Measurements from ENCODE around the gene PRTFDC1.

- TF ChIP-seq POLR2AphosphoS5 (IDR thresholded peaks at IDR 0.05; ENCODE audit: low read depth, low read length) (no peak), TAF1 (IDR thresholded peaks at IDR 0.05; ENCODE audit: borderline replicate concordance, insufficient read depth, low read length) (no peak)
- TF ChIP-seq, protein P1, sequence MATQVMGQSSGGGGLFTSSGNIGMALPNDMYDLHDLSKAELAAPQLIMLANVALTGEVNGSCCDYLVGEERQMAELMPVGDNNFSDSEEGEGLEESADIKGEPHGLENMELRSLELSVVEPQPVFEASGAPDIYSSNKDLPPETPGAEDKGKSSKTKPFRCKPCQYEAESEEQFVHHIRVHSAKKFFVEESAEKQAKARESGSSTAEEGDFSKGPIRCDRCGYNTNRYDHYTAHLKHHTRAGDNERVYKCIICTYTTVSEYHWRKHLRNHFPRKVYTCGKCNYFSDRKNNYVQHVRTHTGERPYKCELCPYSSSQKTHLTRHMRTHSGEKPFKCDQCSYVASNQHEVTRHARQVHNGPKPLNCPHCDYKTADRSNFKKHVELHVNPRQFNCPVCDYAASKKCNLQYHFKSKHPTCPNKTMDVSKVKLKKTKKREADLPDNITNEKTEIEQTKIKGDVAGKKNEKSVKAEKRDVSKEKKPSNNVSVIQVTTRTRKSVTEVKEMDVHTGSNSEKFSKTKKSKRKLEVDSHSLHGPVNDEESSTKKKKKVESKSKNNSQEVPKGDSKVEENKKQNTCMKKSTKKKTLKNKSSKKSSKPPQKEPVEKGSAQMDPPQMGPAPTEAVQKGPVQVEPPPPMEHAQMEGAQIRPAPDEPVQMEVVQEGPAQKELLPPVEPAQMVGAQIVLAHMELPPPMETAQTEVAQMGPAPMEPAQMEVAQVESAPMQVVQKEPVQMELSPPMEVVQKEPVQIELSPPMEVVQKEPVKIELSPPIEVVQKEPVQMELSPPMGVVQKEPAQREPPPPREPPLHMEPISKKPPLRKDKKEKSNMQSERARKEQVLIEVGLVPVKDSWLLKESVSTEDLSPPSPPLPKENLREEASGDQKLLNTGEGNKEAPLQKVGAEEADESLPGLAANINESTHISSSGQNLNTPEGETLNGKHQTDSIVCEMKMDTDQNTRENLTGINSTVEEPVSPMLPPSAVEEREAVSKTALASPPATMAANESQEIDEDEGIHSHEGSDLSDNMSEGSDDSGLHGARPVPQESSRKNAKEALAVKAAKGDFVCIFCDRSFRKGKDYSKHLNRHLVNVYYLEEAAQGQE (IDR thresholded peaks at IDR 0.05; ENCODE audit: insufficient read depth in 1 of 2, low read depth in 2 of 2, low read length in 2 of 2): no peak
These were observed 46.0 kb downstream of the PRTFDC1 start for GRCh38 chr10:24906372-24906771.
